Heart left ventricle (tissue), 16 donors: Measurements from ENCODE around the gene HELZ. TPM values are rescaled to one million over a fixed set of nuclear protein-coding genes. Genes with fewer than 3 reads are reported as not detected.

Source experiments
- ATAC-seq, 4 donors: fragments of 200-7000 bp; cut with Tn5 transposase; one replicate each; pipeline ENCODE4 v1.9.1; 2020 to 2022; ENCODE audit warnings: moderate library complexity in 4 of 4, mild to moderate bottlenecking in 3 of 4, moderate number of reproducible peaks in 1 of 4
- DNase-seq, 5 donors: peaks; one replicate each; pipeline ENCODE4 v3.0.0-alpha.2; 2020
- H3K27ac ChIP-seq, 12 donors: fragments of 200-600 bp; sonication (generic) in 4 of 12; one replicate each; pipeline versions ENCODE4 v1.5.0 to v1.8.0; 2016 to 2022; ENCODE audit warnings: mild to moderate bottlenecking in 2 of 12
- H3K27me3 ChIP-seq, 9 donors: fragments of 200-600 bp; sonication (generic) in 2 of 9; one replicate each; pipeline versions ENCODE4 v1.5.1 to v1.8.0; 2016 to 2022; ENCODE audit warnings: mild to moderate bottlenecking in 3 of 9
- H3K36me3 ChIP-seq, 9 donors: fragments of 200-600 bp; sonication (generic) in 2 of 9; one replicate each; pipeline versions ENCODE4 v1.5.0 to v1.8.0; 2018 to 2022; ENCODE audit warnings: mild to moderate bottlenecking in 2 of 9
- H3K4me1 ChIP-seq, 12 donors: fragments of 200-600 bp; sonication (generic) in 4 of 12; one replicate each; pipeline versions ENCODE4 v1.5.0 to v1.8.0; 2016 to 2022; ENCODE audit warnings: mild to moderate bottlenecking in 3 of 12
- H3K4me3 ChIP-seq, 12 donors: fragments of 200-600 bp; sonication (generic) in 4 of 12; one replicate each; pipeline versions ENCODE4 v1.5.0 to v1.8.0; 2017 to 2022; ENCODE audit warnings: mild to moderate bottlenecking in 9 of 12, moderate library complexity in 4 of 12
- H3K9me3 ChIP-seq, 12 donors: fragments of 200-600 bp; sonication (generic) in 4 of 12; one replicate each; pipeline versions ENCODE4 v1.5.0 to v1.8.0; 2016 to 2022; ENCODE audit warnings: mild to moderate bottlenecking in 1 of 12
- POLR2A ChIP-seq, 2 donors: fragments of 450-650 bp; IDR thresholded peaks; one replicate each; pipeline ENCODE4 v1.6.1; 2017; ENCODE audit warnings: antibody characterized with exemption in 2 of 2, mild to moderate bottlenecking in 2 of 2, moderate library complexity in 2 of 2
- WGBS, 4 donors: extraction: QIAGEN DNeasy Blood & Tissue Kit in 2 of 4; methylation state at CpG; one replicate each; pipeline versions ENCODE4 v1.1.5 to v1.1.7; 2013 to 2018; 5-methylcytosine and 5-hydroxymethylcytosine counted together
- intact Hi-C, 10 donors: fragments of 100-400 bp; cut with DNase I; formaldehyde crosslinking; loops; one replicate each; pipeline versions ENCODE4 v1.11.1 to v1.14.2; 2022
- polyA plus RNA-seq, 2 donors: library from polyadenylated mRNA; stranded (reverse); fragments of 200-250 nt; gene quantifications; one replicate each; pipeline ENCODE4 v1.2.3, GENCODE V29; 2013
- total RNA-seq, 9 donors: library from RNA; depleted of rRNA in 2 of 9; stranded (reverse); fragments of >200 nt in 2 of 9; fragmentation: NEBNext Ultra II Directional in 3 of 9; extraction: Animal tissue kit (Norgen Biotek cat#: 25700) in 3 of 9; gene quantifications; one replicate each; pipeline versions ENCODE4 v1.1.0 to v1.2.4, GENCODE V29; 2016 to 2023
- TF ChIP-seq, protein P1 (sequence below), 12 donors: fragments of 200-600 bp; sonication (generic) in 4 of 12; IDR thresholded peaks; one replicate each; pipeline versions ENCODE4 v1.5.0 to v1.8.0; 2018 to 2022; ENCODE audit warnings: antibody characterized with exemption in 12 of 12, mild to moderate bottlenecking in 5 of 12
- donor health status: ischemic (EF 13 %, LVEDD 7.1; RV severe dilation, severe dysfunction).
- donor health status: healthy with polysubstance abuse.
- donor health status: DM: no; HTN: yes; CAD: no.
- donor health status: DM: no; HTN: no; CAD: no.
- donor health status: ischemic (EF 25% LVEDD 6.9; RV normal size, moderate dysfunction).
- donor health status: ischemic (EF 25% LVEDD 5.7; RV mildly dilated, moderate dysfunction).
- donor health status: healthy.
- donor health status: DM: yes; HTN: yes; CAD: no.
- donor health status: ischemic (EF 35%, LVEDD 5.7; RV mildly dilated, moderate dysfunction).
- donor health status: nonischemic (EF 11% LVEDD 7.7; RV severe dilation, severe dysfunction).
- donor health status: DM: yes; HTN: yes; CAD: no.
- donor health status: PGD.
- donor health status: ischemic (EF 29% LVEDD 5.4; RV normal size, mild dysfunction).
- donor health status: nonischemic (EF 23%, LVEDD 6.1; RV moderate dilation, normal function).

Gene HELZ
- total and polyA plus RNA-seq, 11 donors = 5.1 to 48.4 (median 30.3) TPM

DNA sequence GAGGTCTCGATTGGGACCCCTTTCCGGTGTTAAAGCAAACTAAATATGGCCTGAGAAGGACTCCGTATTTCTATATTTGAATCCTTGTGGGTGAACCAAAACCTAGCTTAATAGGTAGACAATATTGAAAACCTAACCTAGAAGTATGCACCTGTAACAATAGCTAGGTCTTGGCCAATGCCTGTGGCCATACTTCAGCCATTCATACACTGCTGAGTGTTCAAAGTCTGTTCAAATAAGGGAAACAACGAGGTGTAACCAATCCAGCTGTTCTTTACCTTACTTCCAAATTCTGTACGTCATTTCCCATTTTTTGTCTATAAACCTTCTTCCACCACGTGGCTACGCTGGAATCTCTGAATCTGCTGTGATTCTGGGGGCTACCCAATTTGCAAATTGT lies 34.1 kb upstream of the HELZ start:
- intact Hi-C loops = no loop called here
- 89 to 94% (median 91%) methylated on average over 7 of the region's 7 CpGs for WGBS, 4 donors
- Histone ChIP-seq H3K9me3 (no peaks in the 10 kb centered on the region), H3K27ac (no peak overlapping the region), H3K4me3 (no peak overlapping the region), H3K36me3 (no peaks in the 10 kb centered on the region), H3K4me1 (peaks cover 0 to 12% (median 2%) of the 10 kb centered on the region in 12 donors), H3K27me3 (no peaks in the 10 kb centered on the region)
- TF ChIP-seq, protein P1, sequence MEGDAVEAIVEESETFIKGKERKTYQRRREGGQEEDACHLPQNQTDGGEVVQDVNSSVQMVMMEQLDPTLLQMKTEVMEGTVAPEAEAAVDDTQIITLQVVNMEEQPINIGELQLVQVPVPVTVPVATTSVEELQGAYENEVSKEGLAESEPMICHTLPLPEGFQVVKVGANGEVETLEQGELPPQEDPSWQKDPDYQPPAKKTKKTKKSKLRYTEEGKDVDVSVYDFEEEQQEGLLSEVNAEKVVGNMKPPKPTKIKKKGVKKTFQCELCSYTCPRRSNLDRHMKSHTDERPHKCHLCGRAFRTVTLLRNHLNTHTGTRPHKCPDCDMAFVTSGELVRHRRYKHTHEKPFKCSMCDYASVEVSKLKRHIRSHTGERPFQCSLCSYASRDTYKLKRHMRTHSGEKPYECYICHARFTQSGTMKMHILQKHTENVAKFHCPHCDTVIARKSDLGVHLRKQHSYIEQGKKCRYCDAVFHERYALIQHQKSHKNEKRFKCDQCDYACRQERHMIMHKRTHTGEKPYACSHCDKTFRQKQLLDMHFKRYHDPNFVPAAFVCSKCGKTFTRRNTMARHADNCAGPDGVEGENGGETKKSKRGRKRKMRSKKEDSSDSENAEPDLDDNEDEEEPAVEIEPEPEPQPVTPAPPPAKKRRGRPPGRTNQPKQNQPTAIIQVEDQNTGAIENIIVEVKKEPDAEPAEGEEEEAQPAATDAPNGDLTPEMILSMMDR (IDR thresholded peaks at IDR 0.05) = no peak
- no peak for TF ChIP-seq POLR2A (IDR thresholded peaks at IDR 0.05)
- DNase-seq = no peak
- ATAC-seq = no peak

DNA sequence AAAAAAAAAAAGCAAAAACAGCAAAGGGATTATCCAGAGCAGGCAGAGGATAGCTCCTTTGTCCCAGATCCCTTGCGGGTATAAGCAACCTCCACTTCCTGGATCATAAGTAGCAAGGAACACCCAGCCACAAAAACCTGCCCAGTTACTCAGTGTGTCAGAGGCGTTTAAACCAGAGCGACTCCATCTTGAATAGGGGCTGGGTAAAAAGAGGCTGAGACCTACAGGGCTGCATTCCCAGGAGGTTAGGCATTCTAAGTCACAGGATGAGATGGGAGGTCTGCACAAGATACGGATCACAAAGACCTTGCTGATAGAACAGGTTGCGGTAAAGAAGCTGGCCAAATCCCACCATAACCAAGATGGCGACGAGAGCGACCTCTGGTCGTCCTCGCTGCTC lies 33.4 kb upstream of the HELZ start:
- Histone ChIP-seq H3K4me3 (no peak overlapping the region), H3K27ac (no peak overlapping the region), H3K27me3 (no peaks in the 10 kb centered on the region), H3K9me3 (no peaks in the 10 kb centered on the region), H3K36me3 (no peaks in the 10 kb centered on the region), H3K4me1 (peaks cover 0 to 12% (median under 1%) of the 10 kb centered on the region in 12 donors)
- TF ChIP-seq POLR2A (IDR thresholded peaks at IDR 0.05) = no peak
- TF ChIP-seq, protein P1 (IDR thresholded peaks at IDR 0.05) = no peak
- WGBS, 4 donors = 89 to 93% (median 90%) methylated on average over 10 of the region's 10 CpGs
- DNase-seq (no peak), ATAC-seq (no peak)
- intact Hi-C loops = no loop called here

- TF ChIP-seq, protein P1 (IDR thresholded peaks at IDR 0.05) = peak in 1 of 12 donors; percentile 8
- TF ChIP-seq POLR2A (IDR thresholded peaks at IDR 0.05) = no peak
- H3K36me3 ChIP-seq = no peaks in the 10 kb centered on the region
- DNase-seq (peak in 1 of 5 donors; percentile 19), ATAC-seq (no peak)
- no peaks in the 10 kb centered on the region for H3K27me3 ChIP-seq
- H3K4me3 ChIP-seq = no peak overlapping the region
- peaks cover 0 to 12% (median 0%) of the 10 kb centered on the region in 12 donors for H3K4me1 ChIP-seq
- WGBS, 4 donors = 39 to 47% (median 44%) methylated on average over 10 of the region's 10 CpGs
- intact Hi-C loops = no loop called here
- no peak overlapping the region for H3K27ac ChIP-seq
- H3K9me3 ChIP-seq = no peaks in the 10 kb centered on the region
Observed at GRCh38 chr17:67276075-67276474, 31.1 kb upstream of the HELZ start.

GRCh38 chr17:67274466-67274865 lies 29.5 kb upstream of the HELZ start:
- WGBS, 4 donors = 69 to 93% (median 82%) methylated on average over 5 of the region's 5 CpGs
- Histone ChIP-seq H3K4me1 (no peaks in the 10 kb centered on the region), H3K36me3 (no peaks in the 10 kb centered on the region), H3K27me3 (no peaks in the 10 kb centered on the region), H3K9me3 (no peaks in the 10 kb centered on the region), H3K27ac (no peak overlapping the region), H3K4me3 (no peak overlapping the region)
- no peak for ATAC-seq
- TF ChIP-seq, protein P1 (IDR thresholded peaks at IDR 0.05) = no peak
- TF ChIP-seq POLR2A (IDR thresholded peaks at IDR 0.05) = no peak
- intact Hi-C loops = no loop called here
- DNase-seq = no peak
